NT2/D1 (cell line): ENCODE results near the gene BCS1L.

Experiments used
- SUZ12 ChIP-seq: IDR thresholded peaks from 2 replicates; pipeline ENCODE4 v1.6.1; 2011; ENCODE audit not compliant: insufficient read length, insufficient read depth; ENCODE audit errors: extremely low read depth
- YY1 ChIP-seq: IDR thresholded peaks from 2 replicates; pipeline ENCODE4 v1.6.1; 2011; ENCODE audit not compliant: insufficient read length, insufficient read depth
- ZNF274 ChIP-seq: IDR thresholded peaks from 2 replicates; pipeline ENCODE4 v1.6.1; 2011; ENCODE audit warnings: mild to moderate bottlenecking, low read depth, low read length

DNA sequence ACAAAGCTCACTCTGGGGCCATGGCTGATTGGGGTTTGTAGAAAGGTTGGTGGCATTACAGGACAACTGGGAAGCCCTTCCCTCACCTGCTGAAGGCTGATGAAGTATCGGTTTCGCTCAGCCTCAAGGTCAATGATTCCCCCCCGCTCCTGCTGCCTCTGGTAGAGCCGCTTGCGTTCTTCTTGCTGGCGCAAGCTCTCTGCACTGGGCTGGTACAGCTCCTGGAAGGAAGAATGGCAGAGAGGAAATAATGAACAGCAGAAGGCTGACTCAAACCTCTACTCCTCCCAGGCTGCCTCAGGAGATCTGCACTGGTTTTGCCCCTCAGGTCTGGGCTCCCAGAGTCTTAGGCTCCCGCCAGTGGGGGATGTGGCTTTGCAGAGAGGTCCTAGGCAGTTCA is 5.2 kb downstream of the BCS1L start:
- TF ChIP-seq ZNF274: no peak
- no peak for TF ChIP-seq YY1
- no peak for TF ChIP-seq SUZ12
